Measurements from ENCODE around the gene SERPINB6. TPM values are rescaled to one million over a fixed set of nuclear protein-coding genes. Genes with fewer than 3 reads are reported as not detected.

Gene SERPINB6
- total RNA-seq, 1 experiment from 2014 or later: 39.0 TPM

DNA sequence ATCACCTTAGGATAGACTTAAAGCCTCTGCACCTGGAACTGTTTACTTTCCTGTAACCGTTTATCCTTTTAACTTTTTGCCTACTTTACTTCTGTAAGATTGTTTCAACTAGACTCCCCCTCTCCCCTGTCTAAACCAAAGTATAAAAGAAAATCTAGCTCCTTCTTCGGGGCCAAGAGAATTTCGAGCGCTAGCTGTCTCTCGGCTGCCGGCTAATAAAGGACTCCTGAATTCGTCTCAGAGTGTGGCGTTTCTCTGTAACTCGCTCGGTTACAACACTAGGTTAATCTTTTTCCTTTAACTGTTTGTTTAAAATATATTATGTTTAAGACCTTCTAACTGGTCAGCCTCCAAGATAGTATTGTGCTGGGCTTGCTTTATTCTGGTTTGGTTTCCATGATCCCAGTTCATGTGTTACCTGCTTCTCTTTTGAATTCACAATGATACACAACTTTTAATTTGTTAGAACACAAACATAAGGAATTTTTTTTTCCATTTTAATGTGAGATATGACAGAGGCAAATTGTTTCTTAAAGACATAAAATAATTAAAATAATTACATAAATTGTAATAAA, 19.7 kb upstream of the SERPINB6 start:
- Mint-ChIP-seq H3K4me3 (peak overlapping the region; percentile 82 to 89; a peak in 3 of 5 replicates), H3K27me3 (ENCODE audit: low read depth) (no peaks in the 10 kb centered on the region), H3K9me3 (no peaks in the 10 kb centered on the region; a peak in 1 of 5 replicates), H3K4me1 (peaks cover 39 to 42% of the 10 kb centered on the region in 2 experiments), H3K36me3 (ENCODE audit: insufficient read depth in 1 of 3, low read depth in 3 of 3) (peaks cover 0 to 5% (median 0%) of the 10 kb centered on the region in 3 experiments; a peak in 2 of 7 replicates), H3K27ac (peak overlapping the region; percentile 99 to 100 (median 100))
- TF ChIP-seq, protein P1, sequence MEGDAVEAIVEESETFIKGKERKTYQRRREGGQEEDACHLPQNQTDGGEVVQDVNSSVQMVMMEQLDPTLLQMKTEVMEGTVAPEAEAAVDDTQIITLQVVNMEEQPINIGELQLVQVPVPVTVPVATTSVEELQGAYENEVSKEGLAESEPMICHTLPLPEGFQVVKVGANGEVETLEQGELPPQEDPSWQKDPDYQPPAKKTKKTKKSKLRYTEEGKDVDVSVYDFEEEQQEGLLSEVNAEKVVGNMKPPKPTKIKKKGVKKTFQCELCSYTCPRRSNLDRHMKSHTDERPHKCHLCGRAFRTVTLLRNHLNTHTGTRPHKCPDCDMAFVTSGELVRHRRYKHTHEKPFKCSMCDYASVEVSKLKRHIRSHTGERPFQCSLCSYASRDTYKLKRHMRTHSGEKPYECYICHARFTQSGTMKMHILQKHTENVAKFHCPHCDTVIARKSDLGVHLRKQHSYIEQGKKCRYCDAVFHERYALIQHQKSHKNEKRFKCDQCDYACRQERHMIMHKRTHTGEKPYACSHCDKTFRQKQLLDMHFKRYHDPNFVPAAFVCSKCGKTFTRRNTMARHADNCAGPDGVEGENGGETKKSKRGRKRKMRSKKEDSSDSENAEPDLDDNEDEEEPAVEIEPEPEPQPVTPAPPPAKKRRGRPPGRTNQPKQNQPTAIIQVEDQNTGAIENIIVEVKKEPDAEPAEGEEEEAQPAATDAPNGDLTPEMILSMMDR (conservative IDR thresholded peaks at IDR 0.05): no peak
- Histone ChIP-seq H3K4me1 (ENCODE audit: insufficient read depth, low read length) (peaks cover 4% of the 10 kb centered on the region; the same call in 1 of the 2 replicates), H4K20me1 (ENCODE audit: control insufficient read depth, insufficient read depth, insufficient read length) (no peaks in the 10 kb centered on the region), H3K23ac (ENCODE audit: insufficient read length, low read depth, low read length) (no peak overlapping the region), H2BK120ac (ENCODE audit: low read depth, low read length, poor library complexity, severe bottlenecking) (peak overlapping the region; percentile 53), H3K27ac (ENCODE audit: insufficient read length, low read depth, low read length) (peak overlapping the region; percentile 99), H3K9me3 (ENCODE audit: control insufficient read depth, low read depth, low read length) (no peaks in the 10 kb centered on the region), H3K56ac (ENCODE audit: insufficient read length, low read depth, low read length) (no peak overlapping the region), H4K5ac (ENCODE audit: insufficient read length, low read depth, low read length) (no peak overlapping the region), H4K8ac (replicated peaks; ENCODE audit: insufficient read length, low read depth, low read length) (no peak overlapping the region), H2AK5ac (ENCODE audit: insufficient read length, low read length) (no peak overlapping the region), H3K79me2 (ENCODE audit: insufficient read depth, low read length) (no peaks in the 10 kb centered on the region), H2BK5ac (ENCODE audit: insufficient read length, low read length) (no peak overlapping the region), H3K9ac (ENCODE audit: extremely low read depth, insufficient read length, low read length) (no peak overlapping the region), H2BK15ac (ENCODE audit: low read depth, low read length) (no peak overlapping the region), H3K79me1 (ENCODE audit: insufficient read depth, low read depth, low read length, poor library complexity, severe bottlenecking) (no peaks in the 10 kb centered on the region), H3K4ac (ENCODE audit: low read depth, low read length) (no peak overlapping the region), H2BK12ac (ENCODE audit: insufficient read length, low read depth, low read length) (no peak overlapping the region), H3K14ac (ENCODE audit: insufficient read depth, low read length) (no peak overlapping the region), H3T11ph (ENCODE audit: low read length) (no peak overlapping the region), H3K18ac (ENCODE audit: insufficient read length, low read depth, low read length) (no peak overlapping the region), H3K27me3 (ENCODE audit: insufficient read depth, low read length) (no peaks in the 10 kb centered on the region), H3K23me2 (ENCODE audit: insufficient read length, low read depth, low read length, poor library complexity, severe bottlenecking) (peaks cover 13% of the 10 kb centered on the region), H3K4me2 (ENCODE audit: insufficient read depth, insufficient read length, low read length) (no peak overlapping the region), H2AFZ (ENCODE audit: low read length) (no peak overlapping the region), H2BK20ac (ENCODE audit: low read depth, low read length, poor library complexity, severe bottlenecking) (no peak overlapping the region), H4K91ac (ENCODE audit: insufficient read length, low read depth, low read length) (no peak overlapping the region)
- no peak for DNase-seq
- WGBS (ENCODE audit: extremely low coverage, insufficient read length, low lambda C conversion rate): no CpG with 5 or more reads among the region's 10 CpGs

Data from H9 (cell line).